ENCODE results near the gene FAM131B. TPM values are rescaled to one million over a fixed set of nuclear protein-coding genes. Genes with fewer than 3 reads are reported as not detected.
"Not testable (repeated sequence)": the region's sequence is repeated elsewhere in the genome, so short reads cannot be mapped to it uniquely, and the experiment has no call there.

The FAM131B gene
- total RNA-seq, 1 donor from 2014 or later, result 17.0 TPM

- Mint-ChIP-seq H3K27me3 (ENCODE audit: unreplicated experiment) (no peaks in the 10 kb centered on the region), H3K9me3 (ENCODE audit: unreplicated experiment) (no peaks in the 10 kb centered on the region), H3K36me3 (ENCODE audit: unreplicated experiment) (peaks cover 26% of the 10 kb centered on the region), H3K27ac (ENCODE audit: unreplicated experiment) (no peak overlapping the region), H3K4me3 (ENCODE audit: unreplicated experiment) (no peak overlapping the region), H3K4me1 (ENCODE audit: unreplicated experiment) (peaks cover 37% of the 10 kb centered on the region)
- no peak for TF ChIP-seq CTCF (IDR thresholded peaks at IDR 0.05)
- no peak for DNase-seq (ENCODE audit: extremely low spot score, unreplicated experiment)
Measured at GRCh38 chr7:143394068-143394467, 31.6 kb upstream of the FAM131B start.

- no peak for DNase-seq (ENCODE audit: extremely low spot score, unreplicated experiment)
- H3K9me3 Mint-ChIP-seq (ENCODE audit: unreplicated experiment), result no peaks in the 10 kb centered on the region
- TF ChIP-seq CTCF (IDR thresholded peaks at IDR 0.05), result no peak
- H3K27ac Mint-ChIP-seq (ENCODE audit: unreplicated experiment), result peak overlapping the region; percentile 31
- H3K36me3 Mint-ChIP-seq (ENCODE audit: unreplicated experiment), result peaks cover 30% of the 10 kb centered on the region
- peaks cover 37% of the 10 kb centered on the region for H3K4me1 Mint-ChIP-seq (ENCODE audit: unreplicated experiment)
- H3K4me3 Mint-ChIP-seq (ENCODE audit: unreplicated experiment), result no peak overlapping the region
- H3K27me3 Mint-ChIP-seq (ENCODE audit: unreplicated experiment), result no peaks in the 10 kb centered on the region
Measured at GRCh38 chr7:143393267-143394041, 30.9 kb upstream of the FAM131B start.

- no peak for DNase-seq (ENCODE audit: extremely low spot score, unreplicated experiment)
- no peak overlapping the region for H3K4me3 Mint-ChIP-seq (ENCODE audit: unreplicated experiment)
- H3K27ac Mint-ChIP-seq (ENCODE audit: unreplicated experiment), result peak overlapping the region; percentile 31
- no peaks in the 10 kb centered on the region for H3K27me3 Mint-ChIP-seq (ENCODE audit: unreplicated experiment)
- no peak for TF ChIP-seq CTCF (IDR thresholded peaks at IDR 0.05)
- H3K4me1 Mint-ChIP-seq (ENCODE audit: unreplicated experiment), result peaks cover 37% of the 10 kb centered on the region
- H3K36me3 Mint-ChIP-seq (ENCODE audit: unreplicated experiment), result peaks cover 31% of the 10 kb centered on the region
- no peaks in the 10 kb centered on the region for H3K9me3 Mint-ChIP-seq (ENCODE audit: unreplicated experiment)
Measured at GRCh38 chr7:143392875-143393266, 30.4 kb upstream of the FAM131B start.

GRCh38 chr7:143392427-143392826 is 29.9 kb upstream of the FAM131B start:
- peaks cover 35% of the 10 kb centered on the region for H3K36me3 Mint-ChIP-seq (ENCODE audit: unreplicated experiment)
- H3K9me3 Mint-ChIP-seq (ENCODE audit: unreplicated experiment); H3K4me3 Mint-ChIP-seq (ENCODE audit: unreplicated experiment); H3K27me3 Mint-ChIP-seq (ENCODE audit: unreplicated experiment); DNase-seq (ENCODE audit: extremely low spot score, unreplicated experiment): not testable (repeated sequence)
- peaks cover 42% of the 10 kb centered on the region for H3K4me1 Mint-ChIP-seq (ENCODE audit: unreplicated experiment)
- H3K27ac Mint-ChIP-seq (ENCODE audit: unreplicated experiment), result peak overlapping the region; percentile 27

- TF ChIP-seq CTCF (IDR thresholded peaks at IDR 0.05), result no peak
- H3K4me1 Mint-ChIP-seq (ENCODE audit: unreplicated experiment), result peaks cover 42% of the 10 kb centered on the region
- H3K27me3 Mint-ChIP-seq (ENCODE audit: unreplicated experiment), result no peaks in the 10 kb centered on the region
- DNase-seq (ENCODE audit: extremely low spot score, unreplicated experiment), result no peak
- H3K4me3 Mint-ChIP-seq (ENCODE audit: unreplicated experiment), result no peak overlapping the region
- no peaks in the 10 kb centered on the region for H3K9me3 Mint-ChIP-seq (ENCODE audit: unreplicated experiment)
- H3K27ac Mint-ChIP-seq (ENCODE audit: unreplicated experiment), result peak overlapping the region; percentile 74
- peaks cover 35% of the 10 kb centered on the region for H3K36me3 Mint-ChIP-seq (ENCODE audit: unreplicated experiment)
Measured at GRCh38 chr7:143391462-143392404, 29.2 kb upstream of the FAM131B start.

All from osteocyte (in vitro differentiated cells).